Keratinocyte (primary cell): ENCODE data around the gene ABCA7. TPM values are rescaled to one million over a fixed set of nuclear protein-coding genes. Genes with fewer than 3 reads are reported as not detected.
"Not testable (repeated sequence)": the region's sequence is repeated elsewhere in the genome, so short reads cannot be mapped to it uniquely, and the experiment has no call there.

ENCODE experiments used
- DNase-seq: peaks from one replicate; pipeline ENCODE4 v3.0.0-alpha.2; 2011; ENCODE audit warnings: low read depth, missing footprints, low spot score
- FAIRE-seq: peaks from 2 replicates; lab custom pipeline; 2011; peaks lifted over from hg19 to GRCh38; lab: Jason Lieb, UNC
- H2AFZ ChIP-seq: 2 replicates; pipeline ENCODE4 v1.6.0; 2012; ENCODE audit warnings: low read length, control low read depth, inconsistent platforms; ENCODE audit not compliant: control insufficient read depth
- H3K27ac ChIP-seq: 2 replicates; pipeline ENCODE4 v1.5.1; 2011; ENCODE audit warnings: low read length; ENCODE audit not compliant: control insufficient read depth, insufficient read depth
- H3K27me3 ChIP-seq: 3 replicates; pipeline ENCODE4 v1.6.0; 2011; ENCODE audit warnings: low read length; ENCODE audit not compliant: control insufficient read depth, insufficient read depth; ENCODE audit errors: extremely low read depth
- H3K36me3 ChIP-seq, 2 experiments: 2 replicates in 1 of 2; 3 replicates in 1 of 2; pipeline ENCODE4 v1.5.1; 2011; ENCODE audit warnings: low read length in 2 of 2, mild to moderate bottlenecking in 1 of 2; ENCODE audit not compliant: control insufficient read depth in 2 of 2, insufficient read depth in 2 of 2; ENCODE audit errors: extremely low read depth in 1 of 2
- H3K4me1 ChIP-seq: 3 replicates; pipeline ENCODE4 v1.5.1; 2011; ENCODE audit warnings: low read length; ENCODE audit not compliant: control insufficient read depth, insufficient read depth; ENCODE audit errors: extremely low read depth
- H3K4me2 ChIP-seq: 3 replicates; pipeline ENCODE4 v1.6.0; 2011; ENCODE audit warnings: low read depth, low read length; ENCODE audit not compliant: control insufficient read depth, insufficient read depth; ENCODE audit errors: extremely low read depth
- H3K4me3 ChIP-seq, 3 experiments: fragments of 200-600 bp in 1 of 3; sonication (generic) in 1 of 3; 2 replicates in 2 of 3; 3 replicates in 1 of 3; pipeline ENCODE4 v1.5.1; 2011 to 2016; ENCODE audit warnings: low read length in 3 of 3, mild to moderate bottlenecking in 3 of 3, control low read depth in 2 of 3, inconsistent platforms in 1 of 3, low read depth in 1 of 3, mixed read lengths in 1 of 3, mixed run types in 1 of 3, moderate library complexity in 1 of 3; ENCODE audit not compliant: control insufficient read depth in 2 of 3, insufficient read depth in 2 of 3; ENCODE audit errors: extremely low read depth in 1 of 3
- H3K79me2 ChIP-seq: 2 replicates; pipeline ENCODE4 v1.6.0; 2012; ENCODE audit warnings: low read length; ENCODE audit not compliant: control insufficient read depth, insufficient read depth
- H3K9ac ChIP-seq: 3 replicates; pipeline ENCODE4 v1.6.0; 2011; ENCODE audit warnings: low read length; ENCODE audit not compliant: control insufficient read depth, insufficient read depth; ENCODE audit errors: extremely low read depth
- H3K9me1 ChIP-seq: 3 replicates; pipeline ENCODE4 v1.6.0; 2011; ENCODE audit warnings: low read length; ENCODE audit not compliant: control insufficient read depth, insufficient read depth; ENCODE audit errors: extremely low read depth
- H3K9me3 ChIP-seq: 2 replicates; pipeline ENCODE4 v1.5.1; 2012; ENCODE audit warnings: low read depth, low read length; ENCODE audit not compliant: control insufficient read depth
- H4K20me1 ChIP-seq: 3 replicates; pipeline ENCODE4 v1.6.0; 2011; ENCODE audit warnings: low read length; ENCODE audit not compliant: control insufficient read depth, insufficient read depth; ENCODE audit errors: extremely low read depth
- EZH2 ChIP-seq: IDR thresholded peaks from one replicate; pipeline ENCODE4 v1.6.1; 2012; ENCODE audit warnings: inconsistent platforms, mild to moderate bottlenecking, low read length, moderate library complexity
- dilution Hi-C: fragments of 300-500 bp; cut with MboI; formaldehyde crosslinking; loops from one replicate; pipeline ENCODE4 v1.7.0; 2020; ENCODE audit warnings: low sequenced_read_pairs; ENCODE audit not compliant: extremely low pct_ligation_motif_present
- polyA plus RNA-seq, 5 experiments: library from polyadenylated mRNA; depleted of rRNA in 3 of 5; stranded (reverse) in 3 of 5; stranded (forward) in 1 of 5; unstranded in 1 of 5; fragments of >200 nt; gene quantifications; 1 replicate in 1 of 5; 2 replicates in 3 of 5; 3 replicates in 1 of 5; pipeline versions ENCODE4 v1.2.1 to v1.2.3, GENCODE V29; 2011 to 2012; ENCODE audit warnings: missing spikeins in 2 of 5, low read depth in 1 of 5, low replicate concordance in 1 of 5
- small RNA-seq, 3 experiments: library from RNA; depleted of rRNA; stranded (forward); fragments of <200 nt; gene quantifications; one replicate each; pipeline ENCODE3, GENCODE V24; 2012; ENCODE audit warnings: low read depth in 3 of 3, low replicate concordance in 1 of 3; ENCODE audit not compliant: insufficient read length in 3 of 3
- TF ChIP-seq, protein P1 (sequence below), 3 experiments: IDR thresholded peaks in 1 of 3; conservative IDR thresholded peaks in 1 of 3; optimal IDR thresholded peaks in 1 of 3; 2 replicates in 2 of 3; 3 replicates in 1 of 3; pipeline versions ENCODE3 to v1.5.1; 2011; ENCODE audit warnings: low read length in 3 of 3, mild to moderate bottlenecking in 3 of 3, moderate library complexity in 2 of 3, control low read depth in 1 of 3, inconsistent platforms in 1 of 3; ENCODE audit not compliant: insufficient read depth in 2 of 3; ENCODE audit errors: extremely low read depth in 1 of 3

Gene ABCA7
- polyA plus RNA-seq, 1 donor (not counting 4 experiments of a cell fraction or from before 2014, with no cell fraction given) = 7.4 TPM

GRCh38 chr19:1113986-1114483, 74.1 kb downstream of the ABCA7 start:
- dilution Hi-C loops = no loop called here
- H3K4me2 ChIP-seq = no peak overlapping the region
- no peak overlapping the region for H3K9ac ChIP-seq
- H3K4me3 ChIP-seq = no peak overlapping the region
- DNase-seq (no peak), FAIRE-seq (no peak)
- no peaks in the 10 kb centered on the region for H3K27me3 ChIP-seq
- no peak for TF ChIP-seq EZH2
- TF ChIP-seq, protein P1, sequence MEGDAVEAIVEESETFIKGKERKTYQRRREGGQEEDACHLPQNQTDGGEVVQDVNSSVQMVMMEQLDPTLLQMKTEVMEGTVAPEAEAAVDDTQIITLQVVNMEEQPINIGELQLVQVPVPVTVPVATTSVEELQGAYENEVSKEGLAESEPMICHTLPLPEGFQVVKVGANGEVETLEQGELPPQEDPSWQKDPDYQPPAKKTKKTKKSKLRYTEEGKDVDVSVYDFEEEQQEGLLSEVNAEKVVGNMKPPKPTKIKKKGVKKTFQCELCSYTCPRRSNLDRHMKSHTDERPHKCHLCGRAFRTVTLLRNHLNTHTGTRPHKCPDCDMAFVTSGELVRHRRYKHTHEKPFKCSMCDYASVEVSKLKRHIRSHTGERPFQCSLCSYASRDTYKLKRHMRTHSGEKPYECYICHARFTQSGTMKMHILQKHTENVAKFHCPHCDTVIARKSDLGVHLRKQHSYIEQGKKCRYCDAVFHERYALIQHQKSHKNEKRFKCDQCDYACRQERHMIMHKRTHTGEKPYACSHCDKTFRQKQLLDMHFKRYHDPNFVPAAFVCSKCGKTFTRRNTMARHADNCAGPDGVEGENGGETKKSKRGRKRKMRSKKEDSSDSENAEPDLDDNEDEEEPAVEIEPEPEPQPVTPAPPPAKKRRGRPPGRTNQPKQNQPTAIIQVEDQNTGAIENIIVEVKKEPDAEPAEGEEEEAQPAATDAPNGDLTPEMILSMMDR (optimal IDR thresholded peaks at IDR 0.05 in 1 of 3, IDR thresholded peaks at IDR 0.05 in 1 of 3, conservative IDR thresholded peaks at IDR 0.05 in 1 of 3; ENCODE audit: extremely low read depth in 1 of 3, insufficient read depth in 2 of 3, low read length in 3 of 3) = no peak
- H3K79me2 ChIP-seq = no peaks in the 10 kb centered on the region
- peaks cover 5% of the 10 kb centered on the region for H3K4me1 ChIP-seq
- no peak overlapping the region for H2AFZ ChIP-seq
- no peak overlapping the region for H3K27ac ChIP-seq
- H3K9me3 ChIP-seq = no peaks in the 10 kb centered on the region
- peaks cover 3% of the 10 kb centered on the region for H4K20me1 ChIP-seq
- H3K36me3 ChIP-seq = peaks cover 28 to 30% of the 10 kb centered on the region in 2 experiments
- no peaks in the 10 kb centered on the region for H3K9me1 ChIP-seq

DNA sequence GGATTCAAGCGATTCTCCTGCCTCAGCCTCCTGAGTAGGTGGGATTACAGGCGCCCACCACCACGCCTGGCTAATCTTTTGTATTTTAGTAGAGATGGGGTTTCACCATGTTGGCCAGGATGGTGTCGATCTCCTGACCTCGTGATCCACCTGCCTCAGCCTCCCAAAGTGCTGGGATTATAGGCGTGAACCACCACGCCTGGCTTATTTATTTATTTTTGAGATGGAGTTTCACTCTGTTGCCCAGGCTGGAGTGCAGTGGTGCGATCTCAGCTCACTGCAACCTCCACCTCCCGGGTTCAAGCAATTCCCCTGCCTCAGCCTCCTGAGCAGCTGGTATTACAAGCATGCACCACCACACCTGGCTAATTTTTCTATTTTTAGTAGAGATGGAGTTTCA, 74.8 kb downstream of the ABCA7 start:
- H2AFZ ChIP-seq, H3K79me2 ChIP-seq, H4K20me1 ChIP-seq, H3K4me1 ChIP-seq, H3K27ac ChIP-seq, DNase-seq, H3K4me3 ChIP-seq, dilution Hi-C loops, FAIRE-seq, H3K9ac ChIP-seq, H3K9me1 ChIP-seq, H3K27me3 ChIP-seq, H3K9me3 ChIP-seq, H3K4me2 ChIP-seq: not testable (repeated sequence)
- peaks cover 34 to 36% of the 10 kb centered on the region in 2 experiments for H3K36me3 ChIP-seq

Small RNA genes lying within 50 kb of the gene (small RNA-seq; reads per million reads assigned to genes)
- gene RNU6-2 = 0.33 to 1.5 (median 0.67) reads per million in 3 experiments

Other genes with a start within 250 kb of the ABCA7 start
- gene PTBP1, start 242.7 kb upstream of the ABCA7 start, polyA plus RNA-seq = 117 to 180 TPM (median 130 TPM) in 3 replicates
- gene PLPPR3, start 218.2 kb upstream of the ABCA7 start, polyA plus RNA-seq = 0.02 to 0.08 TPM in 2 of 3 replicates, not detected in the other
- gene AZU1, start 212.3 kb upstream of the ABCA7 start, polyA plus RNA-seq = not detected in 3 replicates
- gene PRTN3, start 199.1 kb upstream of the ABCA7 start, polyA plus RNA-seq = not detected in 3 replicates
- gene ELANE, start 187.8 kb upstream of the ABCA7 start, polyA plus RNA-seq = not detected in 3 replicates
- gene CFD, start 180.4 kb upstream of the ABCA7 start, polyA plus RNA-seq = 0.37 to 1.6 TPM (median 0.47 TPM) in 3 replicates
- gene MED16, start 146.9 kb upstream of the ABCA7 start, polyA plus RNA-seq = 9.7 to 20.3 TPM (median 12.0 TPM) in 3 replicates
- not detected in 3 replicates for gene RNU6-9, start 146.6 kb upstream of the ABCA7 start, polyA plus RNA-seq
- 33.5 to 48.0 TPM (median 47.9 TPM) in 3 replicates for gene R3HDM4, start 126.9 kb upstream of the ABCA7 start, polyA plus RNA-seq
- gene KISS1R, start 122.8 kb upstream of the ABCA7 start, polyA plus RNA-seq = not detected in 3 replicates
- gene ARID3A, start 114.1 kb upstream of the ABCA7 start, polyA plus RNA-seq = 2.6 to 3.4 TPM (median 3.1 TPM) in 3 replicates
- 26.3 to 48.7 TPM (median 38.3 TPM) in 3 replicates for gene WDR18, start 55.8 kb upstream of the ABCA7 start, polyA plus RNA-seq
- 0.20 to 1.9 TPM (median 0.84 TPM) in 3 replicates for gene GRIN3B, start 39.7 kb upstream of the ABCA7 start, polyA plus RNA-seq
- 61.5 to 136 TPM (median 88.0 TPM) in 3 replicates for gene TMEM259, start 19.0 kb upstream of the ABCA7 start, polyA plus RNA-seq
- not detected in 3 replicates for gene RNU6-2, start 18.6 kb upstream of the ABCA7 start, polyA plus RNA-seq
- gene CNN2, start 13.5 kb upstream of the ABCA7 start, polyA plus RNA-seq = 105 to 495 TPM (median 136 TPM) in 3 replicates
- 0.56 to 1.3 TPM (median 1.1 TPM) in 3 replicates for gene ARHGAP45, start 27.1 kb downstream of the ABCA7 start, polyA plus RNA-seq
- gene POLR2E, start 55.3 kb downstream of the ABCA7 start, polyA plus RNA-seq = 178 to 229 TPM (median 200 TPM) in 3 replicates
- 193 to 279 TPM (median 243 TPM) in 3 replicates for gene GPX4, start 63.9 kb downstream of the ABCA7 start, polyA plus RNA-seq
- 10.9 to 19.4 TPM (median 13.1 TPM) in 3 replicates for gene SBNO2, start 134.2 kb downstream of the ABCA7 start, polyA plus RNA-seq
- gene STK11, start 165.7 kb downstream of the ABCA7 start, polyA plus RNA-seq = 24.6 to 31.4 TPM (median 28.1 TPM) in 3 replicates
- gene CBARP, start 197.9 kb downstream of the ABCA7 start, polyA plus RNA-seq = 0.93 to 2.8 TPM (median 1.2 TPM) in 3 replicates
- 51.3 to 95.4 TPM (median 80.0 TPM) in 3 replicates for gene ATP5F1D, start 201.6 kb downstream of the ABCA7 start, polyA plus RNA-seq
- gene MIDN, start 208.5 kb downstream of the ABCA7 start, polyA plus RNA-seq = 4.7 to 14.1 TPM (median 6.8 TPM) in 3 replicates
- 97.5 to 164 TPM (median 113 TPM) in 3 replicates for gene CIRBP, start 229.2 kb downstream of the ABCA7 start, polyA plus RNA-seq
- gene FAM174C, start 235.4 kb downstream of the ABCA7 start, polyA plus RNA-seq = 18.5 to 30.1 TPM (median 27.6 TPM) in 3 replicates
- not detected in 3 replicates for gene EFNA2, start 245.8 kb downstream of the ABCA7 start, polyA plus RNA-seq